Inflammatory macrophage treated with lipopolysaccharide for 4 hours (primary cell): Measurements from ENCODE around the gene SMKR1.
"Not testable (repeated sequence)": the region's sequence is repeated elsewhere in the genome, so short reads cannot be mapped to it uniquely, and the experiment has no call there.

Experiments
- DNase-seq: peaks from one replicate; pipeline ENCODE4 v3.0.0-alpha.2; 2020

Gene SMKR1

GRCh38 chr7:129501760-129502707 is at the start of gene SMKR1:
Gene SMKR1 (plus strand): TSS chr7:129502531. CDS start chr7:129502825, 294 bp downstream.
- DNase-seq: peak; percentile 74

- DNase-seq: no peak
Measured at GRCh38 chr7:129452589-129453231, 49.6 kb upstream of the SMKR1 start.

GRCh38 chr7:129453510-129454248 is 48.7 kb upstream of the SMKR1 start:
- DNase-seq: no peak

- DNase-seq: no peak
Measured at GRCh38 chr7:129454249-129454551, 48.1 kb upstream of the SMKR1 start.

GRCh38 chr7:129456421-129456820 is 45.9 kb upstream of the SMKR1 start:
- DNase-seq: no peak

- DNase-seq: no peak
Measured at GRCh38 chr7:129457101-129457500, 45.2 kb upstream of the SMKR1 start.

GRCh38 chr7:129458171-129458570 is 44.2 kb upstream of the SMKR1 start:
- DNase-seq: no peak

GRCh38 chr7:129461809-129462208 is 40.5 kb upstream of the SMKR1 start:
- DNase-seq: no peak

GRCh38 chr7:129462420-129462819 is 39.9 kb upstream of the SMKR1 start:
- DNase-seq: peak; percentile 78

GRCh38 chr7:129464194-129464593 is 38.1 kb upstream of the SMKR1 start:
- no peak for DNase-seq

GRCh38 chr7:129465080-129465479 is 37.3 kb upstream of the SMKR1 start:
- DNase-seq: no peak

- DNase-seq: no peak
Measured at GRCh38 chr7:129466796-129467195, 35.5 kb upstream of the SMKR1 start.

GRCh38 chr7:129468087-129468486 is 34.2 kb upstream of the SMKR1 start:
- no peak for DNase-seq

GRCh38 chr7:129468547-129468946 is 33.8 kb upstream of the SMKR1 start:
- no peak for DNase-seq

- peak; percentile 8 for DNase-seq
Measured at GRCh38 chr7:129469930-129470329, 32.4 kb upstream of the SMKR1 start.

- no peak for DNase-seq
Measured at GRCh38 chr7:129470411-129470810, 31.9 kb upstream of the SMKR1 start.

GRCh38 chr7:129471402-129471827 is 30.9 kb upstream of the SMKR1 start:
- DNase-seq: no peak

GRCh38 chr7:129475931-129476330 is 26.4 kb upstream of the SMKR1 start:
- DNase-seq: not testable (repeated sequence)

GRCh38 chr7:129476398-129476797 is 25.9 kb upstream of the SMKR1 start:
- not testable (repeated sequence) for DNase-seq

- DNase-seq: no peak
Measured at GRCh38 chr7:129479831-129480230, 22.5 kb upstream of the SMKR1 start.

GRCh38 chr7:129480674-129481363 is 21.5 kb upstream of the SMKR1 start:
- no peak for DNase-seq

- not testable (repeated sequence) for DNase-seq
Measured at GRCh38 chr7:129481376-129481775, 21.0 kb upstream of the SMKR1 start.

- no peak for DNase-seq
Measured at GRCh38 chr7:129482781-129483180, 19.6 kb upstream of the SMKR1 start.
